A549 (cell line): ENCODE measurements around the gene ACSF3. TPM values are rescaled to one million over a fixed set of nuclear protein-coding genes. Genes with fewer than 3 reads are reported as not detected.
"Not testable (repeated sequence)": the region's sequence is repeated elsewhere in the genome, so short reads cannot be mapped to it uniquely, and the experiment has no call there.

Experiments used
- ATAC-seq, 2 experiments: fragments of 200-7000 bp in 1 of 2; fragments of >200 bp in 1 of 2; cut with Nextera tagmentation in 1 of 2; cut with Tn5 transposase in 1 of 2; 3 replicates each; pipeline versions ENCODE4 v1.8.0 to v1.9.1; 2018 to 2020; ENCODE audit warnings: mild to moderate bottlenecking in 1 of 2, moderate library complexity in 1 of 2
- CTCF ChIA-PET: fragments of 300-600 bp; sonication (Branson Sonifier 250); formaldehyde crosslinking; extraction: SDS; loops from one replicate; lab custom pipeline; 2021; ENCODE audit warnings: antibody characterized with exemption, inconsistent platforms; lab: Yijun Ruan, JAX
- POLR2A ChIA-PET: fragments of 350-600 bp; formaldehyde crosslinking; extraction: SDS; loops from one replicate; lab custom pipeline; 2021; ENCODE audit warnings: antibody characterized with exemption, inconsistent platforms; lab: Yijun Ruan, JAX
- DNase-seq, 2 experiments: peaks; one replicate each; pipeline versions ENCODE4 v3.0.0 to v3.0.0-alpha.2; 2011 to 2016; ENCODE audit warnings: low read depth in 1 of 2, low spot score in 1 of 2
- FAIRE-seq: peaks from 2 replicates; lab custom pipeline; 2011; peaks lifted over from hg19 to GRCh38; lab: Jason Lieb, UNC
- H3K27ac ChIP-seq, 2 experiments: fragments of >200 bp; sonication (Bioruptor Twin); formaldehyde crosslinking; 3 replicates each; pipeline ENCODE4 v1.5.1; 2016 to 2017
- H3K4me1 ChIP-seq: fragments of >200 bp; sonication (Bioruptor Twin); formaldehyde crosslinking; 3 replicates; pipeline ENCODE4 v1.6.1; 2016
- H3K4me2 ChIP-seq: fragments of >200 bp; sonication (Bioruptor Twin); formaldehyde crosslinking; 3 replicates; pipeline ENCODE4 v1.6.1; 2016
- H3K4me3 ChIP-seq: fragments of >200 bp; sonication (Bioruptor Twin); formaldehyde crosslinking; 3 replicates; pipeline ENCODE4 v1.5.1; 2016
- H3K9me3 ChIP-seq: fragments of >200 bp; sonication (Bioruptor Twin); formaldehyde crosslinking; 3 replicates; pipeline ENCODE4 v1.6.1; 2016
- BCL3 ChIP-seq: fragments of >200 bp; sonication (Bioruptor Twin); formaldehyde crosslinking; IDR thresholded peaks from 3 replicates; pipeline ENCODE4 v1.6.1; 2016
- CHD2 ChIP-seq: fragments of 150-350 bp; IDR thresholded peaks from 2 replicates; pipeline ENCODE4 v1.6.1; 2014; ENCODE audit warnings: low read length; ENCODE audit not compliant: partially characterized antibody
- EHF ChIP-seq: fragments of 250-450 bp; sonication (Bioruptor Pico); IDR thresholded peaks from 2 replicates; pipeline ENCODE4 v1.5.0; 2020; ENCODE audit warnings: mild to moderate bottlenecking
- EHMT2 ChIP-seq: fragments of 200-600 bp; sonication (generic); IDR thresholded peaks from 2 replicates; pipeline ENCODE4 v1.6.1; 2016; ENCODE audit warnings: antibody characterized with exemption, low read depth, mild to moderate bottlenecking, moderate library complexity
- EP300 ChIP-seq, 2 experiments: fragments of >200 bp; sonication (Bioruptor Twin); formaldehyde crosslinking; IDR thresholded peaks; 2 replicates in 1 of 2; 3 replicates in 1 of 2; pipeline ENCODE4 v1.6.1; 2016 to 2017
- ESRRA ChIP-seq: fragments of 150-350 bp; IDR thresholded peaks from 2 replicates; pipeline ENCODE4 v1.6.1; 2014; ENCODE audit warnings: mild to moderate bottlenecking, low read length, borderline replicate concordance
- GATA3 ChIP-seq: IDR thresholded peaks from 2 replicates; pipeline ENCODE4 v1.6.1; 2012; ENCODE audit warnings: borderline replicate concordance
- HEYL ChIP-seq: fragments of 250-450 bp; sonication (Bioruptor Pico); IDR thresholded peaks from 2 replicates; pipeline ENCODE4 v1.8.0; 2021; ENCODE audit warnings: mild to moderate bottlenecking, moderate library complexity
- HMGXB4 ChIP-seq: fragments of 250-450 bp; sonication (Bioruptor Pico); IDR thresholded peaks from 2 replicates; pipeline ENCODE4 v1.5.0; 2021; ENCODE audit warnings: mild to moderate bottlenecking, moderate library complexity, borderline replicate concordance
- JUN ChIP-seq, 2 experiments: fragments of >200 bp; sonication (Bioruptor Twin); formaldehyde crosslinking; IDR thresholded peaks; 2 replicates in 1 of 2; 3 replicates in 1 of 2; pipeline ENCODE4 v1.6.1; 2016 to 2017
- KDM1A ChIP-seq: fragments of 200-600 bp; sonication (generic); IDR thresholded peaks from 2 replicates; pipeline ENCODE4 v1.6.1; 2016; ENCODE audit warnings: low read depth, mild to moderate bottlenecking
- KDM5A ChIP-seq: fragments of 200-600 bp; sonication (generic); IDR thresholded peaks from 2 replicates; pipeline ENCODE4 v1.6.1; 2016; ENCODE audit warnings: antibody characterized with exemption, mild to moderate bottlenecking
- MAFK ChIP-seq: fragments of 450-650 bp; IDR thresholded peaks from 2 replicates; pipeline ENCODE4 v1.6.1; 2014; ENCODE audit not compliant: partially characterized antibody
- POLR2A ChIP-seq: IDR thresholded peaks from 2 replicates; pipeline ENCODE4 v1.6.1; 2012; ENCODE audit warnings: mild to moderate bottlenecking, low read length
- POLR2AphosphoS2 ChIP-seq: conservative IDR thresholded peaks from 2 replicates; pipeline ENCODE4 v1.6.1; 2012; ENCODE audit warnings: low read length, improper control_type of control experiment, inconsistent platforms
- RCOR1 ChIP-seq: fragments of 150-350 bp; IDR thresholded peaks from 2 replicates; pipeline ENCODE4 v1.6.1; 2014; ENCODE audit warnings: antibody characterized with exemption, low read length, low read depth
- REST ChIP-seq: fragments of 200-600 bp; sonication (generic); IDR thresholded peaks from 2 replicates; pipeline ENCODE4 v1.6.1; 2016; ENCODE audit warnings: antibody characterized with exemption, mild to moderate bottlenecking, moderate library complexity
- SMC3 ChIP-seq: fragments of >200 bp; sonication (Bioruptor Twin); formaldehyde crosslinking; IDR thresholded peaks from 3 replicates; pipeline ENCODE4 v1.6.1; 2018; ENCODE audit warnings: inconsistent platforms
- SREBF2 ChIP-seq: fragments of 450-650 bp; IDR thresholded peaks from 2 replicates; pipeline ENCODE4 v1.6.1; 2014; ENCODE audit warnings: mild to moderate bottlenecking, moderate library complexity
- TP53 ChIP-seq: fragments of 250-450 bp; sonication (Bioruptor Pico); IDR thresholded peaks from 2 replicates; pipeline ENCODE4 v1.5.0; 2021; ENCODE audit warnings: mild to moderate bottlenecking, moderate library complexity
- WGBS: methylation state at CpG from one replicate; pipeline ENCODE4 v1.1.6; 2017; ENCODE audit errors: missing lambda C conversion rate; 5-methylcytosine and 5-hydroxymethylcytosine counted together
- polyA plus RNA-seq, 4 experiments: library from polyadenylated mRNA; depleted of rRNA in 3 of 4; stranded (reverse); fragments of >200 nt; fragmentation: RNase III in 1 of 4; extraction: RNeasy Plus Mini Kit Qiagen cat#74134 plus additional on column Dnase treatment in 1 of 4; gene quantifications; 2 replicates in 3 of 4; 3 replicates in 1 of 4; pipeline ENCODE4 v1.2.3, GENCODE V29; 2011 to 2017

Gene ACSF3
- polyA plus RNA-seq, 2 of the 4 experiments (the other 2 are of a cell fraction), result 9.8 to 13.1 TPM

GRCh38 chr16:89164847-89165680 lies 71.4 kb downstream of the ACSF3 start:
- DNase-seq, result no peak
- ChIA-PET CTCF (interaction anchor here (0.5 to 2.1 kb wide), 5 partner anchors 10 to 428 kb away, joined by 3 to 6 read pairs (median 3); no protein-coding TSS in a partner anchor), POLR2A (interaction anchor here (0.5 kb wide), 1 partner anchor 232 kb away, joined by 3 read pairs; no protein-coding TSS in a partner anchor)
- no peaks in the 10 kb centered on the region; the same call in 2 of the 3 replicates for H3K9me3 ChIP-seq
- H3K4me2 ChIP-seq, result no peak overlapping the region
- FAIRE-seq, result no peak
- no peak overlapping the region for H3K4me3 ChIP-seq
- TF ChIP-seq POLR2A (0 out of 2 replicates have a peak, but pooled peaks have one; percentile 5), CHD2 (no peak), REST (no peak), MAFK (no peak)
- peaks cover 10% of the 10 kb centered on the region for H3K4me1 ChIP-seq
- WGBS, result 76% methylated on average over 12 of the region's 20 CpGs
- ATAC-seq, result no peak
- no peak overlapping the region for H3K27ac ChIP-seq

- FAIRE-seq, POLR2A ChIA-PET, ATAC-seq, H3K9me3 ChIP-seq, H3K27ac ChIP-seq, H3K4me2 ChIP-seq, DNase-seq, H3K4me3 ChIP-seq: not testable (repeated sequence)
- H3K4me1 ChIP-seq, result peaks cover 13% of the 10 kb centered on the region
- CTCF ChIA-PET, result interaction anchor here (2.1 kb wide), 1 partner anchor 429 kb away, joined by 6 read pairs; no protein-coding TSS in a partner anchor
- WGBS, result 73% methylated on average over 10 of the region's 10 CpGs
These were observed 72.0 kb downstream of the ACSF3 start for GRCh38 chr16:89165681-89165979.

- CTCF ChIA-PET, result interaction anchor here (0.6 to 3.0 kb wide), 53 partner anchors 8 to 702 kb away, joined by 3 to 29 read pairs (median 4); partner anchors contain the start of genes APRT, GALNS, TRAPPC2L and ZNF778
- no peak overlapping the region for H3K4me3 ChIP-seq
- 72% methylated on average over 8 of the region's 18 CpGs for WGBS
These were observed 73.2 kb downstream of the ACSF3 start for GRCh38 chr16:89166696-89167424.

More at GRCh38 chr16:89166696-89167424, 73.2 kb downstream of the ACSF3 start:
- no peaks in the 10 kb centered on the region for H3K9me3 ChIP-seq
- no peak for FAIRE-seq
- TF ChIP-seq BCL3 (no peak), POLR2AphosphoS2 (no peak), KDM1A (no peak), EHF (CRISPR knock-in tag) (no peak), TP53 (CRISPR knock-in tag) (no peak), ESRRA (no peak), EHMT2 (no peak), KDM5A (no peak), CHD2 (no peak), GATA3 (no peak), HEYL (CRISPR knock-in tag) (no peak), HMGXB4 (CRISPR knock-in tag) (no peak), SREBF2 (no peak), EP300 (IDR thresholded peaks at IDR 0.05) (no peak), JUN (IDR thresholded peaks at IDR 0.05) (no peak), RCOR1 (no peak), SMC3 (no peak)
- TF ChIP-seq, all 56 proteins: peak for 0
- POLR2A ChIA-PET, result no interaction called here
- DNase-seq (no peak), ATAC-seq (no peak; a peak in 1 of 6 replicates)
- Histone ChIP-seq H3K4me1 (peaks cover 20% of the 10 kb centered on the region), H3K27ac (peak overlapping the region; percentile 71 to 80), H3K4me2 (peak overlapping the region; percentile 82)
